ENCODE measurements around the gene TBX1.
"Not testable (repeated sequence)": the region's sequence is repeated elsewhere in the genome, so short reads cannot be mapped to it uniquely, and the experiment has no call there.

TBX1 gene

GRCh38 chr22:19786264-19786585 is 25.6 kb downstream of the TBX1 start:
- DNase-seq, result no peak

- DNase-seq, result no peak
Measured at GRCh38 chr22:19786959-19787848, 26.6 kb downstream of the TBX1 start.

GRCh38 chr22:19787849-19788141 is 27.2 kb downstream of the TBX1 start:
- no peak for DNase-seq

GRCh38 chr22:19788661-19789225 is 28.2 kb downstream of the TBX1 start:
- no peak for DNase-seq

GRCh38 chr22:19789406-19789805 is 28.8 kb downstream of the TBX1 start:
- DNase-seq, result no peak

- no peak for DNase-seq
Measured at GRCh38 chr22:19789828-19790227, 29.2 kb downstream of the TBX1 start.

- DNase-seq, result no peak
Measured at GRCh38 chr22:19791243-19791642, 30.7 kb downstream of the TBX1 start.

GRCh38 chr22:19791894-19792293 is 31.3 kb downstream of the TBX1 start:
- DNase-seq, result no peak

GRCh38 chr22:19792383-19792896 is 31.9 kb downstream of the TBX1 start:
- not testable (repeated sequence) for DNase-seq

- DNase-seq, result no peak
Measured at GRCh38 chr22:19793161-19793560, 32.6 kb downstream of the TBX1 start.

GRCh38 chr22:19793661-19794310 is 33.2 kb downstream of the TBX1 start:
- DNase-seq, result no peak

GRCh38 chr22:19795617-19796008 is 35.0 kb downstream of the TBX1 start:
- no peak for DNase-seq

GRCh38 chr22:19796160-19796559 is 35.6 kb downstream of the TBX1 start:
- no peak for DNase-seq

GRCh38 chr22:19797086-19798002 is 36.8 kb downstream of the TBX1 start:
- no peak for DNase-seq

- DNase-seq, result no peak
Measured at GRCh38 chr22:19798003-19798665, 37.6 kb downstream of the TBX1 start.

- DNase-seq, result no peak
Measured at GRCh38 chr22:19798891-19799293, 38.3 kb downstream of the TBX1 start.

- DNase-seq, result no peak
Measured at GRCh38 chr22:19799322-19800190, 39.0 kb downstream of the TBX1 start.

- no peak for DNase-seq
Measured at GRCh38 chr22:19800306-19800705, 39.7 kb downstream of the TBX1 start.

GRCh38 chr22:19800761-19801244 is 40.2 kb downstream of the TBX1 start:
- no peak for DNase-seq

- no peak for DNase-seq
Measured at GRCh38 chr22:19801340-19802000, 40.9 kb downstream of the TBX1 start.
